ENCODE measurements around the gene SRF. TPM values are rescaled to one million over a fixed set of nuclear protein-coding genes. Genes with fewer than 3 reads are reported as not detected.

The SRF gene
- total RNA-seq, 2 donors from 2014 or later: 22.8 to 30.1 TPM

DNA sequence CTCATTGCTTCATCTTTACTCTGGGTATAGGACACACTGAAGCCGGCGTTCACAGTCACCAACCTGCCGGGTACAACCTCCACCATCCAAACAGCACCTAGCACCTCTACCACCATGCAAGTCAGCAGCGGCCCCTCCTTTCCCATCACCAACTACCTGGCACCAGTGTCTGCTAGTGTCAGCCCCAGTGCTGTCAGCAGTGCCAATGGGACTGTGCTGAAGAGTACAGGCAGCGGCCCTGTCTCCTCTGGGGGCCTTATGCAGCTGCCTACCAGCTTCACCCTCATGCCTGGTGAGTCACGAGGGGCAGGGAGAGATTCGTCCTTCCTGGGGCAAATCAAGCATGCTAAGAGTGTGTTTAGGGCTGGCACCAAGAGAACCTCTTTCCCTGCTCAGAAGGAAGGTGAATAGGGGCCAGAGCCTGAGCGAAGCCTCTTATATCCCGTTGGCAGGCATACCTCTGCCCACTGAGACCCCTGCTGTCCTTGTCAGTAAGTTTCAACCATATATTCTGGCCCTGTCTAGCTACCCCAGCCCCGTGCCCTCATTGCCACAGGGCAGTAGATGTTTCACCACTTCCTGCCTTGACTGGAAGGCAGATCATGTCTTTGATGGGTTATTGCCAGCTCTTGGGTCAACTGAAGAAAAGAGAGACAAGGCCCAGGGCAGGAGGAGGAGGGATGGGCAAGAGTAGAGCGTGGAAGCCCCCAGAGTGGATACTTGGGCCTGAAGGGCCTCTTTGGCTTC, 4.8 kb downstream of the SRF start:
- ATAC-seq (no peak), DNase-seq (no peak)
- intact Hi-C loops (cut with DNase I, micrococcal nuclease): no loop called here

DNA sequence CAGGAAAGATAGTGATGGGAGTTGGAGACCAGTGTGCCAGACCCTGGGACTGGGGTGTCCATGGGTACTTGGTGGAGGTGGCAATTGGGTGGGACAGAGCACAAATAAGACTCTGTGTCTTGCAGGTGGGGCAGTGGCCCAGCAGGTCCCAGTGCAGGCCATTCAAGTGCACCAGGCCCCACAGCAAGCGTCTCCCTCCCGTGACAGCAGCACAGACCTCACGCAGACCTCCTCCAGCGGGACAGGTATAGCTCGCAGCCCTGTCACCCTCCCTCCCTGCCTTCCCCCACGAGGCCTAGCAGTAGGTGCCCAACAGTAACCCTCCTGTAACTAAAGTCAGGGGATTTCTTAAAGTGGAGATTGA, 5.3 kb downstream of the SRF start:
- intact Hi-C loops (cut with DNase I, micrococcal nuclease): no loop called here
- ATAC-seq: no peak
- no peak for DNase-seq

DNA sequence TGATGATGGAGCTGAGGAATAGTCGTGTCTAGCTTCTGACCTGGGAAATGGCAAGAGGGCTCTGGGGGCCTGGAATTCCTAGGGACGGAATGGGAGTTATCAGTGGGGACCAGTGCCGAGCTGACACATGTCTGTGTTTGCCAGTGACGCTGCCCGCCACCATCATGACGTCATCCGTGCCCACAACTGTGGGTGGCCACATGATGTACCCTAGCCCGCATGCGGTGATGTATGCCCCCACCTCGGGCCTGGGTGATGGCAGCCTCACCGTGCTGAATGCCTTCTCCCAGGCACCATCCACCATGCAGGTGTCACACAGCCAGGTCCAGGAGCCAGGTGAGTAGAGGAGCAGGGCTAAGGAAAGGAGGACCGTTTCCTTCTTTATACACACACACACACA, 7.1 kb downstream of the SRF start:
- no peak for DNase-seq
- no peak for ATAC-seq
- intact Hi-C loops (cut with DNase I, micrococcal nuclease): no loop called here

DNA sequence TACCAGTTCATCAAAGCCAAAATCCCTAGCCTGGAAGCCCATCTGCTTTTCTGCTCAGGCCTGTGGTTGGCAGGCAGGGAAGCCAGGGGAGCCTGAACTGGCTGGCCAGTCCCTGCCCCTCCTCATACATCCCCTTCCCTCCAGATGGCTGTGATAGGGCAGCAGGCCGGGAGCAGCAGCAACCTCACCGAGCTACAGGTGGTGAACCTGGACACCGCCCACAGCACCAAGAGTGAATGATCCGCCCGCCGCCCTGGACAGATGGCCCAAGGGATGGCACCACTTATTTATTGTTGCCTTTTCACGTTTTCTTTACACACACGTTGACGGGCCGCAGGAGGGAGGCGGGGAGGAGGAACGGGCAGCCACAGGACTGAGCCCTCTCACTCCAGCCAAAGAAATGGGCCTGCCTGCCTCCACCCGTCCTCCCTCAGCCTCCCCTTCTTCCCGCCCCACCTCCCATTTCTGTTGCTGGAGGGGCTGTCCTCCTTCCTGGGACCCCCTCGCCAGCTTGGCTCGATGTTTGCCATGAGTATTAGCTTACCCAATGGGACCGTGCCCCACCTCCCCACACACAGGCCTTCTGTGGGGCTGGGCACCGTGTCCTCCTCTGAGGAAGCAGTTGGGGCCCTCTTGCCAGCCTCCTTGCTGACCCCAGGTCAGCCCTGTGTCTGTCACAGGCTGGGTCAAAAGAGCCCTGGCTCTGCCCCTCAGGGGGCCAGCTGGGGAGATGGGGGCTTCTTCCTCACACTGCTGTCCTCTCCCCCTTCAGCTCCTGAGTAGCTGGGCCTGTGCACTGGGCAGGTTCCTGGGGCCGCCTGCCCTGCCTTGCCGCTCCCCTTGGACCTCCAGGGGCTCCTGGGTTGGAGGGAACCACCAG, 8.1 kb downstream of the SRF start:
- ATAC-seq (no peak), DNase-seq (no peak)
- intact Hi-C loops (cut with DNase I, micrococcal nuclease): no loop called here

DNA sequence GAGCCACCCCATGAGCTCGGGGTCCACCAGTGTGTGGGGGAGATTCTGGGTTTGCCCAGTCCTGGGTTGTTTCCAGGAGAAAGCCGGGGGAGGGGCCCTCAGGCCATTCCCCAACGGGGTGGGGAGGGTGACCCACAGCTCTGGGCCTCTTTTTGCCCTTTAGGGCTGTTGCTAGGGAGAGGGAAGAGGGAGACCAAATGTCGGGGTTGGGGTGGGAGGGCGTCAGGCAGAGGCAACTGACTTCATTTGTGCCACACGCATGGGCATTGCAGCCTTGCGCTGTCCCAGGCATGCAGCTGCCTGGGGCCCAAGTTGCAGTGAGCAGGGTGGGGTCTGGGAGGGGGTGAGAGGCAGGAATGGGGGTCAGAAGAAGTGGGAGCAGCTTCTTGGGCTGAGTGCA, 9.0 kb downstream of the SRF start:
- intact Hi-C loops (cut with DNase I, micrococcal nuclease): no loop called here
- ATAC-seq: no peak

DNA sequence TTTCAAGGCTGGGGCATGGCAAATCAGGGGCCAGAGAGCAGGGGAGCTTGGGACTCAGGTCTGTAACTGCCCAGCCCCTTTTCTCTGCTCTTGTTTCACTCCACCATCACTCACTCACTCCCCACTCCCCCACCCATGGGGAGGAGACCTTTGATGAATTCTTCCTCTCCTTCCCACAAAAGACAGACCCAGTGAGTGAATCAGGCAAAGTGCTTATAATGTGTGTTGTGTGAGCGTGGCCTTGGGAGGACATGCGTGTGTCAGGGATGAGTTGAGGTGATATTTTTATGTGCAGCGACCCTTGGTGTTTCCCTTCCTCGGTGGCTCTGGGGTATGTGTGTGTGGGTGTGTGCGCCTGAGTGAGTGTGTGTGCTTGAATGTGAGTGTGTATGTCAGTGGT, 9.9 kb downstream of the SRF start:
- DNase-seq: no peak
- intact Hi-C loops (cut with DNase I, micrococcal nuclease): no loop called here
- no peak for ATAC-seq

More for the DNA sequence above, 9.0 kb downstream of the SRF start:
- DNase-seq: no peak

DNA sequence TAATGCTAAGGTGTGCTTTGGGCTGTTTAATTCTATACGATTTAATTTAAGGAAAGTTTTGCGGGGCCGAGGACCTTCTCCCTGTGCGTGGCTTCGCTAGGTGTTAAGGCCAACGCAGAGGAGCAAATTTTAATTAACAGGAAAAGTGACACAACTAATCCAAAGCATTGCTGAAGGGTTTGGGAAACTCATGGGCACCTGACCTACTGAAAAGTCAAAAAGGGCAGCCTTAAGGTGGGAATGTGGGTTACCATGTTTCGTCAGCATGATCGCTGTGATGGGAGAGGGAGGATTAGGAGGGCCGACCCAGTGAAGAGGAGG, 10.5 kb downstream of the SRF start:
- no peak for ATAC-seq
- no peak for DNase-seq
- intact Hi-C loops (cut with DNase I, micrococcal nuclease): no loop called here

DNA sequence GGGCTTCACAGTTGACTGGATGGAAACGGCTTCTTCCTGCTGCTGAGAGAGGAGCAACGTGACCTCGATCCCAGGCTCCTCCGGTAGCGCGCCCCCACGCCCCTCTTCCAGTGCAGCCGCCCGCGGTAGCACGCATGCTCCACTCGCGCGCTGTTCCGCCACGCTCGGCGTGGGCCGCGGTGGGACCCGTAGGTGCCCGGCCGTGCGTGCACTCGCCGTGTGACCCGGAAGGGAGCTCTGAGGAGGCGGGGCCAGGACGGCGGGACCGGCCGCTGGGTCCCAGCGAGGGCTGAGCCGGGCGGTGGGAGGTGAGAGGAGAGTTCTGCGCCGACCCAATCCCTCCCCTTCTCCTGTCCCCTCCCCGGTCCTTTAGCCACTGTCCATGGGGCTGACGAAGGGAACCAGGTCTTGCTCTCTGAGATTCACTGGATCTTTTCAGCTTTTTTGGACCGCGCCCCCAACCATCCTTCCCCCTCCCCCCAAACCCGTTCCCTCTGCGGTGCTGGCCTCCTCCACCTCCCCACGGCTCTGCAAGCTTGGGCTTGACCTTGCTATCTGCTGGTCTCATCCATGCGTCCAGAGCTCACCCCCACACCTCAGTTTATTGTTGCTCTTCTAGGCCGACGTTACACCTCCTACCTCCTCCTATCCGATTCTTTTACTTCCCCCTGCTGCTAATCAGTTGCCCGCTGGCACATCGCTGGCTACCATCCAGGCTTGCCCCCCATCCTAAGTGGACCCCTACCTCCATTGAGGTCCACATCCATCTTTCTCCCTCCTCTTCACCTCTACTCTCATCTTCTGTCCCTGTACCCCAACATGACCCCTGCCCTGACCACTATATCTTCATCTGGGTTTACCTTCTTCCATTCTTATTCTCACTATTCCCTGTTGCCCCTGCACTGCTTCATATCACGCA, 11.1 kb downstream of the SRF start, which contains the start of gene CUL9:
TSS of gene CUL9 (plus strand) at position 255 of the 919 bp plus-strand sequence. CDS start 2,115 bp downstream, outside the sequence.
- ATAC-seq: peak; percentile 99
- intact Hi-C loops (cut with DNase I, micrococcal nuclease): no loop called here
- DNase-seq: peak; percentile 86 to 92

DNA sequence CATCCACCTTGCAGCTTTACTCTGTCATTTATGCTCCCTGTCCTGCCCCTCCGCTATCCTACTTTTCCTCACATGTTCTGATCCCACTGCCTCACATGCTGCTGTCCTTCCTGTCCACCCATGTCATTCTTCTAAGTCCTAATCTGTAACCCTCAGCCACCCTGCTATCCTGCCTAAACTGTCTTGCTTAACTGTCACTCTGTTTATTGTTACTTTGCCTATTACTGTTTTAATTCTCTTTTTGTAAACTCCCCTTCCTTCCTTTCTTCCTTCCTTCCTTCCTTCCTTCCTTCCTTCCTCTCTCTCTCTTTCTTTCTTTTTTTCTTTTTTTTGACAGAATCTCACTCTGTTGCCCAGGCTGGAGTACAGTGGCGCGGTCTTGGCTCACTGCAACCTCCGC, 12.4 kb downstream of the SRF start:
- intact Hi-C loops (cut with DNase I, micrococcal nuclease): no loop called here
- no peak for DNase-seq

DNA sequence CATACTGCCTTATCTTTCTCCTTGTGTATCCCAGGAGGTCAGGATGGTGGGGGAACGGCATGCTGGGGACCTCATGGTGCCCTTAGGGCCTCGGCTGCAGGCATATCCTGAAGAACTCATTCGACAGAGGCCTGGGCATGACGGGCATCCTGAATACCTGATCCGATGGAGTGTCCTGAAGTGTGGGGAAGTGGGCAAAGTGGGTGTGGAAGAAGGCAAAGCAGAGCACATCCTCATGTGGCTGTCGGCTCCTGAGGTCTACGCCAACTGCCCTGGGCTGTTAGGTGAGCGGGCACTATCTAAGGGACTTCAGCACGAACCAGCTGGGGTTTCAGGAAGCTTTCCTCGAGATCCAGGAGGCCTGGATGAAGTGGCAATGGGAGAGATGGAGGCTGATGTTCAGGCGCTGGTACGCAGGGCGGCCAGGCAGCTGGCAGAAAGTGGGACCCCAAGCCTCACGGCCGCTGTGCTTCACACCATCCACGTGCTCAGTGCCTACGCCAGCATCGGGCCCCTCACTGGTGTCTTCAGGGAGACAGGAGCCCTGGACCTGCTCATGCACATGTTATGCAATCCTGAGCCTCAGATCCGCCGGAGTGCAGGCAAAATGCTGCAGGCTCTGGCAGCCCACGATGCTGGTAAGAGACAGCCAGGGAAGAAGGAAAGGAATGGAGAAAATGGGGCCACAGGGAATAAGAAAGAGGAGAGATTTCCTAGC, 13.4 kb downstream of the SRF start:
- no peak for ATAC-seq
- intact Hi-C loops (cut with DNase I, micrococcal nuclease): no loop called here
- DNase-seq: no peak

More for the DNA sequence above, 12.4 kb downstream of the SRF start:
- no peak for ATAC-seq

DNA sequence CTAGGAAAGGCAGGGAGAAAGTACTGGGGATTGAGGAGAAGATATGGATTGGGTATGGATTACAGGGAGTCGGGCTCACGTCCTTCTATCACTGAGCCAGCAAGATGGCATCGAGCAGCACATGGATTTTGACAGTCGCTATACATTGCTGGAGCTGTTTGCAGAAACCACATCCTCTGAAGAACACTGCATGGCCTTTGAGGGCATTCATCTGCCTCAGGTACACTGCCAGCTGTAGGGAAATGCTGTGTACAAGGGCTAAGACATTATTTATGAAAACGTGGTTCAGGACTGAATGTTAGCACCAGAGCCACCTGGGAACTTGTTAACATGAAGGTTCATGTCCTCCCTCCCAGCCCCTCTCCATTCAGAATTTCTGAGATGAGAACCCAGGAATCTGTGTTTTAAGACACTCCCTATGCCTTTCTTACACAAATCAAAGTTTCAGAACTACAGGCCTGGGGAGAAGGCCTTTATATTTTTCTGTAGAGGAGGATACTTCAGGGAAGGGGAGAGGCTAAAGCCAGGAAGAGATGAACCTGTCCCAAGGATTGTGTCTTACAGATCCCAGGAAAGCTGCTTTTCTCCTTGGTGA, 14.4 kb downstream of the SRF start:
- DNase-seq (no peak), ATAC-seq (no peak)
- intact Hi-C loops (cut with DNase I, micrococcal nuclease): no loop called here

DNA sequence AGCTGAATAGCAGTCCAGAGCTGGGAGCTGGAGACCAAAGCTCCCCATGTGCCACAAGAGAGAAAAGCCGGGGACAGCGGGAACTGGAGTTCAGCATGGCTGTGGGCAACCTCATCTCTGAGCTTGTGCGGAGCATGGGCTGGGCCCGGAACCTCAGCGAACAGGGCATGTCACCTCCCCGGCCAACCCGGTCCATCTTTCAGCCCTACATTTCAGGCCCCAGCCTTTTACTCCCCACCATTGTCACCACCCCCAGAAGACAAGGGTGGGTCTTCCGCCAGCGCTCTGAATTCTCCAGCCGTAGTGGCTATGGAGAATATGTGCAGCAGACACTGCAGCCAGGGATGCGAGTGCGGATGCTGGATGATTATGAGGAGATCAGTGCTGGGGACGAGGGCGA, 14.9 kb downstream of the SRF start:
- ATAC-seq (no peak), DNase-seq (no peak)
- intact Hi-C loops (cut with DNase I, micrococcal nuclease): no loop called here

DNA sequence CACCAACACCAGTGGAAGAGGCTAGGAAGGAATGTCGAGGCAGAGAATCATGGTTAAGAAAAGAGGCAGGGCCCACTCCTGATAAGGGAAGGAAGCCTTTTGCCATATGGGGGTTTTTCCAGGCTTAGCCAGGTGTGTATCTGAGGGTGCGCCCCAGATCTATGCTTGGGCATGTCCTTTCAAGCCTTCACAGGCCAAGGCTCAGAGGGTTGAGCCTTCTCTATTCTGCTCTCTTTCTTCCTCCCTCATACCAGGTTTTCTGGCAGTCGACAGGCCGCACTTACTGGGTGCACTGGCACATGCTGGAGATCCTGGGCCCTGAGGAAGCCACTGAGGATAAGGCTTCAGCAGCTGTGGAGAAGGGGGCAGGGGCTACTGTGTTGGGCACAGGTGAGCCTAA, 15.6 kb downstream of the SRF start:
- intact Hi-C loops (cut with DNase I, micrococcal nuclease): no loop called here
- DNase-seq: no peak
- ATAC-seq: no peak

DNA sequence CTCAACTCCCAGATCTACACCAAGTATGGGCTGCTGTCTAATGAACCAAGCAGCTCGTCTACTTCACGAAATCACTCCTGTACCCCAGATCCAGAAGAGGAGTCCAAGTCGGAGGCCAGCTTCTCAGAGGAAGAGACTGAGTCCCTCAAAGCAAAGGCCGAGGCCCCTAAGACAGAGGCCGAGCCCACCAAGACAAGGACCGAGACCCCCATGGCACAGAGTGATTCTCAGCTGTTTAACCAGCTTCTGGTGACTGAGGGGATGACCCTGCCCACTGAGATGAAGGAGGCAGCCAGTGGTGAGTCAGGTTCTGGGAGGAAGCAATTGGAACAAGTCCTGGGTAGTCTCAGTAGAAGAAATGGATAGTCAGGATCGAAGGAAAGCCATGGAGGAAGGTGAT, 16.8 kb downstream of the SRF start:
- ATAC-seq (no peak), DNase-seq (no peak)
- intact Hi-C loops (cut with DNase I, micrococcal nuclease): no loop called here

DNA sequence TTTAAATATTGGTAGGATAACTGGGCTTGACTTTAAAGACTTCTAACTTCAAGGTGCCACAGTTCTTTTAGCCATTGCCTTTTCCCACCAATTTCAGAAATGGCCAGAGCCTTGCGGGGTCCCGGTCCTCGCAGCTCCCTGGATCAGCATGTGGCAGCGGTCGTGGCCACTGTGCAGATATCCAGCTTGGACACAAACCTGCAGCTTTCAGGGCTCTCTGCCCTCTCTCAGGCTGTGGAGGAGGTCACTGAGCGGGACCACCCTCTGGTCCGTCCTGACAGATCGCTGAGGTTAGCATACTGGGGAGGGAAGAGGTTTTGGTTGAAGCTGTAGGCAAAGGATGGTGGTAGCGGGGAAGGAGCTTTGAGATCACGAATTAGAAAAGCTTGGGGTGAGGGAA, 17.4 kb downstream of the SRF start:
- intact Hi-C loops (cut with DNase I, micrococcal nuclease): no loop called here

DNA sequence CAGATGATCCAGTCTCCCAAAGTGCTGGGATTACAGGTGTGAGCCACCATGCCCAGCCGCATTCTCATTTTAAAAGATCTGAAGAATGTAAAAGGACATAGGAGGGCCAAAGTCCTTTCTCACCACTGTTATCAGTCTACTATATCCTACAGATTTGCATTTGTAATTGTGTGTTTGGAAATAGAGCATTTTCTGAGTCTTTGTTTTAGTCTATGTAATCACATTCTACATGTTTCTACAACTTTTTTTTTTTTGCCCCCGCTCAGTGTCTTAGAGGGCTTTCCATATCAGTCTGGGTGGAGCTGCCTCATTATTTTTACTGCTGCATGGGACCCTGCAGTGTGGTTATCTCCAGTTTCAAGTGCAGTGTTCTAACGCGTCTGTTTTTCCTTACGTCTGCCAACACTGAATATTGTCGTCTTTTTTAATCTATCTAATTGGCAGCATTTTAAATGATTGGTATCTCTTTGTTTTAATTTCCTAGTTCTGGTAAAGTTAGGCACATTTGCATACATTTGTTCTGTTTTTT, 18.8 kb downstream of the SRF start:
- DNase-seq (no peak), ATAC-seq (no peak)
- intact Hi-C loops (cut with DNase I, micrococcal nuclease): no loop called here

More for the DNA sequence above, 17.4 kb downstream of the SRF start:
- ATAC-seq: no peak
- DNase-seq: no peak

DNA sequence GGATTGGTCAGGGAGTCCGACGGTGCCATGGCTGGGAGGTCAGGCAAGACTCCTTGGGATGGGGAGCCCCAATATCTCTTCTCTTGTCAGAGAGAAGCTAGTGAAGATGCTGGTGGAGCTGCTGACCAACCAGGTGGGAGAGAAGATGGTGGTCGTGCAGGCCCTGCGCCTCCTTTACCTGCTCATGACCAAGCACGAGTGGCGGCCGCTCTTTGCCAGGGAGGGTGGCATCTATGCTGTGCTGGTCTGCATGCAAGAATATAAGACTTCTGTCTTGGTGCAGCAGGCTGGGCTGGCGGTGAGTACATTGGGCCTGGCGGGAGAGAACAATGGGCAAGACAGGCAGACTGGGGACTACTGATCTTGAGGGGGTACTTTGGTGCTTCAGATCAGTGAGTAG, 21.8 kb downstream of the SRF start:
- DNase-seq (no peak), ATAC-seq (no peak)
- intact Hi-C loops (cut with DNase I, micrococcal nuclease): no loop called here

DNA sequence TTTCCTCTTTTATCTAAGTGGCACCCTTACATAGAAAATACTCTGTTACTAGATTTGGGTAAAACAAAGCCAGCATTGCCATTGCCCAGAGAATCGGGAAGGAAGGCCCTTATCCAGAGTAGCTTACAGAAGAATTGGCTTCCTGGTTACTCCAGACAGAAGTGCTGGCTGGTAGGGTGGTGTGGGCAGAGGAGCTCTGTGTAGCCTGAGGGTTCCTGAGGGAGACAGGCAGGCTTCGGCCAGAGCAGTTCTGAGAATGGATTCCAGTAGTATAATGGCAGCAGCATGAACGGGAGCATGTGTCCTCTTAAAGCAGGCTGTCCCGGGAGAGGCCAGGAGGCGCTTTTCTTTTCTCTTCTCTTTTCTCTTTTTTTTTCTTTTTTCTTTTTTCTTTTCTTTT, 22.9 kb downstream of the SRF start:
- intact Hi-C loops (cut with DNase I, micrococcal nuclease): no loop called here

More for the DNA sequence above, 22.9 kb downstream of the SRF start:
- no peak for DNase-seq
- ATAC-seq: no peak

Measured in left colon (tissue), 2 donors.